Measurements from ENCODE around the gene COL23A1.

DNA sequence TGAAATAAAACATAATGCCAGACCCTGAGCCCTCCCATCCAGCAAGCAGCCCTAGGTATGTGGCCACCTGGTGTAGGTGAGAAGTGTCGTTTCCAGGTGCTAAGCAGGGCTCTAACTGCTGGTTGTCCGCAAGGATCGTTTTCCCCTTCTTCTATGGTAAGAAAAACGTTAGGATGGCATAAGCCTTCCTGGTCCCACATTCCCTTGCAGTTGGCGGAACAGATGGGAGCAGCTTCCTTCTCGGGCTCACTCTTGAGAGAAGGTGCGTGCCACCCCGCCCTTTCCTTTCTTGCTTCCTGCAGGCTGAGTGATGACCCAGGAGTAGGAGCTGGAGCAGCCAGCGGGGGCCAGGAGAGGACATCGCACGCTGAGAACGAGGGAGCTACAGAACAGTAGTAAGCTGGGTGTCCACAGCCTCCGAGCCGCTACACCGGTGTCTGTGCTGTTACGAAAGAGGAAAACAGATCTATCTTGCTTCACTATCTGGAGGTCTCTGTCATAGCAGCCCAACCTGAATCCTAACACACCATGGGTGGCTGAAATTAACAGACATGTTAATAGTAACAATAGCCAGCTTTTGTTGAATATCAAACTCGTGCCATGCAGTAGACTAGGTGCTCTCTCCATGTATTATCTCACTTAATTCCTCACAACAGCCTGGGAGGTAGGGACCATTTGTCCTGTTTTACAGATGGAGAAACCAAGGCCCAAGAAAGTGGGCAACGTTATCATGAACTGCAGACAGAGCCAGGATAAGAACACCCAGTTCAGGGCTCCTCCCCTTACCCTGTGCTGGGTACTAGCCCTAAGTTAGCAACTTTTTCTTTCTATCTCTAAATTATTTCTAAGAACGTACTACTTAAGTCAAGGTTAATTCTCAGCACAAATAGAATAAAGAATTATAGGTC, 139.8 kb downstream of the COL23A1 start:
- TF ChIP-seq, protein P1, sequence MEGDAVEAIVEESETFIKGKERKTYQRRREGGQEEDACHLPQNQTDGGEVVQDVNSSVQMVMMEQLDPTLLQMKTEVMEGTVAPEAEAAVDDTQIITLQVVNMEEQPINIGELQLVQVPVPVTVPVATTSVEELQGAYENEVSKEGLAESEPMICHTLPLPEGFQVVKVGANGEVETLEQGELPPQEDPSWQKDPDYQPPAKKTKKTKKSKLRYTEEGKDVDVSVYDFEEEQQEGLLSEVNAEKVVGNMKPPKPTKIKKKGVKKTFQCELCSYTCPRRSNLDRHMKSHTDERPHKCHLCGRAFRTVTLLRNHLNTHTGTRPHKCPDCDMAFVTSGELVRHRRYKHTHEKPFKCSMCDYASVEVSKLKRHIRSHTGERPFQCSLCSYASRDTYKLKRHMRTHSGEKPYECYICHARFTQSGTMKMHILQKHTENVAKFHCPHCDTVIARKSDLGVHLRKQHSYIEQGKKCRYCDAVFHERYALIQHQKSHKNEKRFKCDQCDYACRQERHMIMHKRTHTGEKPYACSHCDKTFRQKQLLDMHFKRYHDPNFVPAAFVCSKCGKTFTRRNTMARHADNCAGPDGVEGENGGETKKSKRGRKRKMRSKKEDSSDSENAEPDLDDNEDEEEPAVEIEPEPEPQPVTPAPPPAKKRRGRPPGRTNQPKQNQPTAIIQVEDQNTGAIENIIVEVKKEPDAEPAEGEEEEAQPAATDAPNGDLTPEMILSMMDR (IDR thresholded peaks at IDR 0.05): no peak
- TF ChIP-seq POLR2A (IDR thresholded peaks at IDR 0.05; ENCODE audit: low read depth): no peak
- no peak for TF ChIP-seq POLR2AphosphoS5 (IDR thresholded peaks at IDR 0.05)
